Neural progenitor cell (in vitro differentiated cells): ENCODE measurements around the gene GSG1L. TPM values are rescaled to one million over a fixed set of nuclear protein-coding genes. Genes with fewer than 3 reads are reported as not detected.
A peak's percentile ranks its signal among the peaks of the same experiment; 100 is the strongest.

ENCODE experiments used
- DNase-seq: peaks from one replicate; pipeline ENCODE4 v3.0.0-alpha.2; 2016; ENCODE audit warnings: low spot score
- H2AFZ ChIP-seq: fragments of 200-600 bp; sonication (generic); replicated peaks from 2 replicates; pipeline ENCODE4 v1.6.1; 2016; ENCODE audit warnings: antibody characterized with exemption
- H3F3A ChIP-seq: fragments of 200-600 bp; sonication (generic); 2 replicates; pipeline ENCODE4 v1.6.1; 2016; ENCODE audit warnings: antibody characterized with exemption, low read depth
- H3K27ac ChIP-seq: fragments of 200-600 bp; sonication (generic); 2 replicates; pipeline ENCODE4 v1.5.1; 2016; ENCODE audit warnings: mild to moderate bottlenecking
- H3K27me3 ChIP-seq: fragments of 200-600 bp; sonication (generic); 2 replicates; pipeline ENCODE4 v1.6.1; 2016; ENCODE audit warnings: mild to moderate bottlenecking, moderate library complexity
- H3K36me3 ChIP-seq: fragments of 200-600 bp; sonication (generic); 2 replicates; pipeline ENCODE4 v1.5.1; 2016
- H3K4me1 ChIP-seq: fragments of 200-600 bp; sonication (generic); 2 replicates; pipeline ENCODE4 v1.6.1; 2016; ENCODE audit warnings: mixed run types
- H3K4me2 ChIP-seq: fragments of 200-600 bp; sonication (generic); 2 replicates; pipeline ENCODE4 v1.6.1; 2016
- H3K4me3 ChIP-seq: fragments of 200-600 bp; sonication (generic); 2 replicates; pipeline ENCODE4 v1.5.1; 2016
- H3K79me2 ChIP-seq: fragments of 200-600 bp; sonication (generic); 2 replicates; pipeline ENCODE4 v1.6.1; 2016; ENCODE audit warnings: low read depth
- H3K9ac ChIP-seq: fragments of 200-600 bp; sonication (generic); 2 replicates; pipeline ENCODE4 v1.6.1; 2016
- H3K9me3 ChIP-seq: fragments of 200-600 bp; sonication (generic); 2 replicates; pipeline ENCODE4 v1.5.1; 2016; ENCODE audit warnings: low read depth
- H4K20me1 ChIP-seq: fragments of 200-600 bp; sonication (generic); 2 replicates; pipeline ENCODE4 v1.6.1; 2016; ENCODE audit warnings: low read depth
- H3K27ac Mint-ChIP-seq: 3 replicates; pipeline ENCODE4 v1.8.0; 2021; ENCODE audit warnings: mixed read lengths
- H3K27me3 Mint-ChIP-seq: 2 replicates; pipeline ENCODE4 v1.8.0; 2022; ENCODE audit warnings: low read depth, mild to moderate bottlenecking, inconsistent platforms, moderate library complexity, mixed read lengths; ENCODE audit not compliant: insufficient read depth
- H3K36me3 Mint-ChIP-seq: 3 replicates; pipeline ENCODE4 v1.8.0; 2021; ENCODE audit warnings: mixed read lengths
- H3K4me1 Mint-ChIP-seq: 3 replicates; pipeline ENCODE4 v1.8.0; 2021; ENCODE audit warnings: mixed read lengths
- H3K4me3 Mint-ChIP-seq: 3 replicates; pipeline ENCODE4 v1.8.0; 2021; ENCODE audit warnings: mild to moderate bottlenecking, moderate library complexity, mixed read lengths
- H3K9me3 Mint-ChIP-seq: 3 replicates; pipeline ENCODE4 v1.8.0; 2020; ENCODE audit warnings: mixed read lengths
- EZH2 ChIP-seq: fragments of 200-600 bp; sonication (generic); IDR thresholded peaks from 2 replicates; pipeline ENCODE4 v1.6.1; 2017; ENCODE audit warnings: antibody characterized with exemption, mild to moderate bottlenecking, moderate library complexity
- EZH2phosphoT487 ChIP-seq: fragments of 200-600 bp; sonication (generic); IDR thresholded peaks from 2 replicates; pipeline ENCODE4 v1.6.1; 2017; ENCODE audit warnings: antibody characterized with exemption
- total RNA-seq: library from RNA; depleted of rRNA; stranded (reverse); fragments of >200 nt; gene quantifications from 2 replicates; pipeline ENCODE4 v1.2.3, GENCODE V29; 2015; ENCODE audit warnings: low replicate concordance
- TF ChIP-seq, protein P1 (sequence below): fragments of 200-600 bp; sonication (generic); IDR thresholded peaks from 2 replicates; pipeline ENCODE4 v1.5.1; 2017; ENCODE audit warnings: antibody characterized with exemption, mild to moderate bottlenecking

Gene GSG1L
- total RNA-seq, 1 donor from 2014 or later, result not detected

GRCh38 chr16:28029387-28030002 lies 34.0 kb downstream of the GSG1L start:
- Histone ChIP-seq H4K20me1 (no peaks in the 10 kb centered on the region), H3K27ac (no peak overlapping the region), H3K4me1 (peaks cover 6% of the 10 kb centered on the region), H3K4me2 (no peak overlapping the region), H3K9me3 (no peaks in the 10 kb centered on the region), H3K9ac (no peak overlapping the region), H2AFZ (no peak overlapping the region), H3K4me3 (no peak overlapping the region), H3K79me2 (no peaks in the 10 kb centered on the region), H3F3A (no peaks in the 10 kb centered on the region), H3K27me3 (peaks cover 6% of the 10 kb centered on the region), H3K36me3 (no peaks in the 10 kb centered on the region)
- Mint-ChIP-seq H3K27ac (no peak overlapping the region), H3K36me3 (no peaks in the 10 kb centered on the region), H3K9me3 (no peaks in the 10 kb centered on the region), H3K4me3 (no peak overlapping the region), H3K27me3 (peaks cover 14% of the 10 kb centered on the region), H3K4me1 (peaks cover 6% of the 10 kb centered on the region)
- no peak for DNase-seq
- no peak for TF ChIP-seq EZH2phosphoT487

DNA sequence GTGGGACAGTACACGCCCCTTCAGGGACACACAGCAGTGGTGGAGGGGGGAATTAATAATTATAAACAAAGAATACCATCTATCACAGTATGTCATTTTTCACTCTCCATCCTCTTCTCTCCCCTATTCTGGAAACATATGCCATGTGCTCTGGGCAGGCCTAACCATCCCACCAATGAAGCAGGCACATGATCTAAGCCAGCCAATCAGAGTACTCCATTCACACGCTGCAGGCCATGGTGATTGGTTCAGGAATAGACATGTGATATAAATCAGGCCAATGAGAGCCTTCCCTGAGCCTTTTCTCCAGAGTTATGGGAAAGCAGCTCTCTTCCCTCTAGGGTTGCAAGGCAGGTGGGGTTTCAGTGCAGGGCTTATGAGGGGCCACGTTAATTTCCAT lies 36.5 kb downstream of the GSG1L start:
- no peaks in the 10 kb centered on the region for H3K36me3 Mint-ChIP-seq
- no peaks in the 10 kb centered on the region for H3K9me3 Mint-ChIP-seq
- peaks cover 4% of the 10 kb centered on the region for H3K27me3 ChIP-seq
- no peak overlapping the region for H3K27ac Mint-ChIP-seq
- TF ChIP-seq EZH2 (no peak), EZH2phosphoT487 (no peak)
- TF ChIP-seq, protein P1, sequence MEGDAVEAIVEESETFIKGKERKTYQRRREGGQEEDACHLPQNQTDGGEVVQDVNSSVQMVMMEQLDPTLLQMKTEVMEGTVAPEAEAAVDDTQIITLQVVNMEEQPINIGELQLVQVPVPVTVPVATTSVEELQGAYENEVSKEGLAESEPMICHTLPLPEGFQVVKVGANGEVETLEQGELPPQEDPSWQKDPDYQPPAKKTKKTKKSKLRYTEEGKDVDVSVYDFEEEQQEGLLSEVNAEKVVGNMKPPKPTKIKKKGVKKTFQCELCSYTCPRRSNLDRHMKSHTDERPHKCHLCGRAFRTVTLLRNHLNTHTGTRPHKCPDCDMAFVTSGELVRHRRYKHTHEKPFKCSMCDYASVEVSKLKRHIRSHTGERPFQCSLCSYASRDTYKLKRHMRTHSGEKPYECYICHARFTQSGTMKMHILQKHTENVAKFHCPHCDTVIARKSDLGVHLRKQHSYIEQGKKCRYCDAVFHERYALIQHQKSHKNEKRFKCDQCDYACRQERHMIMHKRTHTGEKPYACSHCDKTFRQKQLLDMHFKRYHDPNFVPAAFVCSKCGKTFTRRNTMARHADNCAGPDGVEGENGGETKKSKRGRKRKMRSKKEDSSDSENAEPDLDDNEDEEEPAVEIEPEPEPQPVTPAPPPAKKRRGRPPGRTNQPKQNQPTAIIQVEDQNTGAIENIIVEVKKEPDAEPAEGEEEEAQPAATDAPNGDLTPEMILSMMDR, result no peak
- no peaks in the 10 kb centered on the region for H3K79me2 ChIP-seq
- no peaks in the 10 kb centered on the region for H3F3A ChIP-seq
- H3K4me3 Mint-ChIP-seq, result peak overlapping the region; percentile 43
- H3K4me3 ChIP-seq, result no peak overlapping the region
- H3K4me2 ChIP-seq, result no peak overlapping the region
- H2AFZ ChIP-seq, result no peak overlapping the region
- no peaks in the 10 kb centered on the region for H3K36me3 ChIP-seq
- H3K4me1 Mint-ChIP-seq, result peaks cover 6% of the 10 kb centered on the region
- no peaks in the 10 kb centered on the region for H4K20me1 ChIP-seq
- peaks cover 6% of the 10 kb centered on the region for H3K4me1 ChIP-seq
- no peak overlapping the region for H3K9ac ChIP-seq
- H3K9me3 ChIP-seq, result no peaks in the 10 kb centered on the region
- H3K27ac ChIP-seq, result no peak overlapping the region
- DNase-seq, result no peak
- peaks cover 6% of the 10 kb centered on the region for H3K27me3 Mint-ChIP-seq

GRCh38 chr16:28025631-28026030 lies 37.9 kb downstream of the GSG1L start:
- Histone ChIP-seq H3K27me3 (no peaks in the 10 kb centered on the region), H3K9ac (no peak overlapping the region), H3K36me3 (no peaks in the 10 kb centered on the region), H3F3A (no peaks in the 10 kb centered on the region), H4K20me1 (no peaks in the 10 kb centered on the region), H3K4me3 (no peak overlapping the region), H3K79me2 (no peaks in the 10 kb centered on the region), H3K4me2 (no peak overlapping the region), H3K4me1 (peaks cover 6% of the 10 kb centered on the region), H3K27ac (no peak overlapping the region), H2AFZ (no peak overlapping the region), H3K9me3 (no peaks in the 10 kb centered on the region)
- peak; percentile 15 for DNase-seq
- Mint-ChIP-seq H3K36me3 (no peaks in the 10 kb centered on the region), H3K4me1 (peaks cover 6% of the 10 kb centered on the region), H3K4me3 (no peak overlapping the region), H3K27ac (no peak overlapping the region), H3K27me3 (peaks cover 6% of the 10 kb centered on the region), H3K9me3 (peaks cover 3% of the 10 kb centered on the region)
- TF ChIP-seq EZH2phosphoT487 (no peak), EZH2 (no peak)
- TF ChIP-seq, protein P1, result no peak

GRCh38 chr16:28019218-28019617 lies 44.3 kb downstream of the GSG1L start:
- Histone ChIP-seq H3K79me2 (no peaks in the 10 kb centered on the region), H2AFZ (no peak overlapping the region), H3K4me3 (no peak overlapping the region), H3K27ac (no peak overlapping the region), H4K20me1 (no peaks in the 10 kb centered on the region), H3K27me3 (no peaks in the 10 kb centered on the region), H3K36me3 (no peaks in the 10 kb centered on the region), H3K9me3 (no peaks in the 10 kb centered on the region), H3K9ac (no peak overlapping the region), H3K4me1 (no peaks in the 10 kb centered on the region), H3K4me2 (no peak overlapping the region), H3F3A (no peaks in the 10 kb centered on the region)
- H3K4me1 Mint-ChIP-seq, result no peaks in the 10 kb centered on the region
- H3K4me3 Mint-ChIP-seq, result no peak overlapping the region
- H3K27ac Mint-ChIP-seq, result no peak overlapping the region
- peaks cover 7% of the 10 kb centered on the region for H3K9me3 Mint-ChIP-seq
- no peaks in the 10 kb centered on the region for H3K36me3 Mint-ChIP-seq
- H3K27me3 Mint-ChIP-seq, result peaks cover 5% of the 10 kb centered on the region
- TF ChIP-seq EZH2phosphoT487 (no peak), EZH2 (no peak)
- TF ChIP-seq, protein P1, result no peak
- DNase-seq, result no peak
